ENCODE data around the gene SERPINB7. TPM values are rescaled to one million over a fixed set of nuclear protein-coding genes. Genes with fewer than 3 reads are reported as not detected.

SERPINB7 gene
- total RNA-seq, 1 experiment from 2014 or later, result not detected

DNA sequence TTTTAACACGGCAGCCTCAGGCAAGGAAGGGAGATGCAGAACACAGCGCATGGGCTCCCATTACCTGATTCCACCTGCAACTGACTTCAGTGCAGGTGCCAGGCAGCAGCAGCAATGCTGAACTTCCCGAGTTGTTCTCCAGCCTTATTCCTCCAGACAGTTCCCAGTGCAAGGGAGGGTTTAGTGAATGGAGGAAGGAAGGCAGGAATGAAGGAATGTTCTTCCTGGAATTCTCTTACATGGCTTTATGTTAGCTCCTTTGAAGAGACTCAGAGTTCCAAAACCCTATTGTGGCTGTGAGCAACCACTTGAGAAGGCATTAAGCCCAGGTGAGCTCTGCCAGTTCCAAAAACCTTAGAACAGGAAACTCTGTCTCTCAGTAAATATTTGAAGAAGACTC, 45.5 kb downstream of the SERPINB7 start:
- TF ChIP-seq, protein P1, sequence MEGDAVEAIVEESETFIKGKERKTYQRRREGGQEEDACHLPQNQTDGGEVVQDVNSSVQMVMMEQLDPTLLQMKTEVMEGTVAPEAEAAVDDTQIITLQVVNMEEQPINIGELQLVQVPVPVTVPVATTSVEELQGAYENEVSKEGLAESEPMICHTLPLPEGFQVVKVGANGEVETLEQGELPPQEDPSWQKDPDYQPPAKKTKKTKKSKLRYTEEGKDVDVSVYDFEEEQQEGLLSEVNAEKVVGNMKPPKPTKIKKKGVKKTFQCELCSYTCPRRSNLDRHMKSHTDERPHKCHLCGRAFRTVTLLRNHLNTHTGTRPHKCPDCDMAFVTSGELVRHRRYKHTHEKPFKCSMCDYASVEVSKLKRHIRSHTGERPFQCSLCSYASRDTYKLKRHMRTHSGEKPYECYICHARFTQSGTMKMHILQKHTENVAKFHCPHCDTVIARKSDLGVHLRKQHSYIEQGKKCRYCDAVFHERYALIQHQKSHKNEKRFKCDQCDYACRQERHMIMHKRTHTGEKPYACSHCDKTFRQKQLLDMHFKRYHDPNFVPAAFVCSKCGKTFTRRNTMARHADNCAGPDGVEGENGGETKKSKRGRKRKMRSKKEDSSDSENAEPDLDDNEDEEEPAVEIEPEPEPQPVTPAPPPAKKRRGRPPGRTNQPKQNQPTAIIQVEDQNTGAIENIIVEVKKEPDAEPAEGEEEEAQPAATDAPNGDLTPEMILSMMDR (conservative IDR thresholded peaks at IDR 0.05), result no peak
- Mint-ChIP-seq H3K36me3 (ENCODE audit: insufficient read depth in 1 of 3, low read depth in 3 of 3) (no peaks in the 10 kb centered on the region), H3K4me3 (no peak overlapping the region), H3K9me3 (peaks cover 4 to 10% of the 10 kb centered on the region in 2 experiments; a peak in 3 of 5 replicates), H3K4me1 (no peaks in the 10 kb centered on the region; a peak in 1 of 4 replicates), H3K27ac (no peak overlapping the region), H3K27me3 (ENCODE audit: low read depth) (no peaks in the 10 kb centered on the region)
- H3K18ac ChIP-seq (ENCODE audit: insufficient read length, low read depth, low read length), result no peak overlapping the region
- no peak overlapping the region for H2BK5ac ChIP-seq (ENCODE audit: insufficient read length, low read length)
- H2AFZ ChIP-seq (ENCODE audit: low read length), result no peak overlapping the region
- H4K5ac ChIP-seq (ENCODE audit: insufficient read length, low read depth, low read length), result no peak overlapping the region
- H3K79me1 ChIP-seq (ENCODE audit: insufficient read depth, low read depth, low read length, poor library complexity, severe bottlenecking), result no peaks in the 10 kb centered on the region
- no peak overlapping the region for H3K27ac ChIP-seq (ENCODE audit: insufficient read length, low read depth, low read length)
- no CpG with 5 or more reads among the region's 3 CpGs for WGBS (ENCODE audit: extremely low coverage, insufficient read length, low lambda C conversion rate)
- no peak overlapping the region for H3K4ac ChIP-seq (ENCODE audit: low read depth, low read length)
- no peak overlapping the region for H2AK5ac ChIP-seq (ENCODE audit: insufficient read length, low read length)
- no peaks in the 10 kb centered on the region for H3K4me1 ChIP-seq (ENCODE audit: insufficient read depth, low read length)
- H3K4me2 ChIP-seq (ENCODE audit: insufficient read depth, insufficient read length, low read length), result no peak overlapping the region
- H4K91ac ChIP-seq (ENCODE audit: insufficient read length, low read depth, low read length), result no peak overlapping the region
- DNase-seq, result no peak
- H2BK20ac ChIP-seq (ENCODE audit: low read depth, low read length, poor library complexity, severe bottlenecking), result no peak overlapping the region
- no peak overlapping the region for H3T11ph ChIP-seq (ENCODE audit: low read length)
- no peak overlapping the region for H2BK12ac ChIP-seq (ENCODE audit: insufficient read length, low read depth, low read length)
- H3K9ac ChIP-seq (ENCODE audit: extremely low read depth, insufficient read length, low read length), result no peak overlapping the region
- no peak overlapping the region for H3K14ac ChIP-seq (ENCODE audit: insufficient read depth, low read length)
- no peaks in the 10 kb centered on the region for H3K23me2 ChIP-seq (ENCODE audit: insufficient read length, low read depth, low read length, poor library complexity, severe bottlenecking)
- no peak overlapping the region for H2BK15ac ChIP-seq (ENCODE audit: low read depth, low read length)
- no peaks in the 10 kb centered on the region for H3K27me3 ChIP-seq (ENCODE audit: insufficient read depth, low read length)
- no peaks in the 10 kb centered on the region for H4K20me1 ChIP-seq (ENCODE audit: control insufficient read depth, insufficient read depth, insufficient read length)
- no peaks in the 10 kb centered on the region for H3K9me3 ChIP-seq (ENCODE audit: control insufficient read depth, low read depth, low read length)
- no peak overlapping the region for H3K56ac ChIP-seq (ENCODE audit: insufficient read length, low read depth, low read length)
- no peak overlapping the region for H4K8ac ChIP-seq (replicated peaks; ENCODE audit: insufficient read length, low read depth, low read length)
- H3K23ac ChIP-seq (ENCODE audit: insufficient read length, low read depth, low read length), result no peak overlapping the region
- no peaks in the 10 kb centered on the region for H3K79me2 ChIP-seq (ENCODE audit: insufficient read depth, low read length)
- H2BK120ac ChIP-seq (ENCODE audit: low read depth, low read length, poor library complexity, severe bottlenecking), result no peak overlapping the region

Data from H9 (cell line).